GM12892 (cell line): ENCODE measurements around the gene PTPN1.

Source experiments
- POLR2A ChIP-seq: IDR thresholded peaks from 2 replicates; pipeline ENCODE4 v1.6.1; 2011; ENCODE audit warnings: low read depth, low read length, control low read depth
- POLR2AphosphoS5 ChIP-seq: IDR thresholded peaks from 2 replicates; pipeline ENCODE4 v1.6.1; 2011; ENCODE audit warnings: low read depth, low read length, control low read depth

DNA sequence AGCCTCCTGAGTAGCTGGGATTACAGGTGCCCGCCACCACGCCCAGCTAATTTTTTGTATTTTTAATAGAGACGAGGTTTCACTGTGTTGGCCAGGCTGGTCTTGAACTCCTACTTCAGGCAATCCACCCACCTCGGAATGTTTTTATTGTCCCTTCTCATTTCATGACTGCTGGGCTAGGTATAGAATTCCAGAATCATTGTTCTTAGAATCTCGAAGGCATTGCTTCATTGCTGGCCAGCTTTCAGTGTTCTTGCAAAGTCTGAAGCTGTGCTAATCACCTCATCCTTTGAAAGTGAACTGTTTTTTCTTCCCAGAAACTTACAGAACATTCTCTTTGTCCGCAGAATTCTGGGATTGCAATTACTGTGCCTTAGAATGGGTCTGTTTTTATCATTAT lies 49.0 kb downstream of the PTPN1 start:
- TF ChIP-seq POLR2AphosphoS5 (no peak), POLR2A (no peak)
